Measurements from ENCODE around the gene LDB3.
"Not testable (repeated sequence)": the region's sequence is repeated elsewhere in the genome, so short reads cannot be mapped to it uniquely, and the experiment has no call there.

Gene LDB3, protein sequence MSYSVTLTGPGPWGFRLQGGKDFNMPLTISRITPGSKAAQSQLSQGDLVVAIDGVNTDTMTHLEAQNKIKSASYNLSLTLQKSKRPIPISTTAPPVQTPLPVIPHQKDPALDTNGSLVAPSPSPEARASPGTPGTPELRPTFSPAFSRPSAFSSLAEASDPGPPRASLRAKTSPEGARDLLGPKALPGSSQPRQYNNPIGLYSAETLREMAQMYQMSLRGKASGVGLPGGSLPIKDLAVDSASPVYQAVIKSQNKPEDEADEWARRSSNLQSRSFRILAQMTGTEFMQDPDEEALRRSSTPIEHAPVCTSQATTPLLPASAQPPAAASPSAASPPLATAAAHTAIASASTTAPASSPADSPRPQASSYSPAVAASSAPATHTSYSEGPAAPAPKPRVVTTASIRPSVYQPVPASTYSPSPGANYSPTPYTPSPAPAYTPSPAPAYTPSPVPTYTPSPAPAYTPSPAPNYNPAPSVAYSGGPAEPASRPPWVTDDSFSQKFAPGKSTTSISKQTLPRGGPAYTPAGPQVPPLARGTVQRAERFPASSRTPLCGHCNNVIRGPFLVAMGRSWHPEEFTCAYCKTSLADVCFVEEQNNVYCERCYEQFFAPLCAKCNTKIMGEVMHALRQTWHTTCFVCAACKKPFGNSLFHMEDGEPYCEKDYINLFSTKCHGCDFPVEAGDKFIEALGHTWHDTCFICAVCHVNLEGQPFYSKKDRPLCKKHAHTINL

DNA sequence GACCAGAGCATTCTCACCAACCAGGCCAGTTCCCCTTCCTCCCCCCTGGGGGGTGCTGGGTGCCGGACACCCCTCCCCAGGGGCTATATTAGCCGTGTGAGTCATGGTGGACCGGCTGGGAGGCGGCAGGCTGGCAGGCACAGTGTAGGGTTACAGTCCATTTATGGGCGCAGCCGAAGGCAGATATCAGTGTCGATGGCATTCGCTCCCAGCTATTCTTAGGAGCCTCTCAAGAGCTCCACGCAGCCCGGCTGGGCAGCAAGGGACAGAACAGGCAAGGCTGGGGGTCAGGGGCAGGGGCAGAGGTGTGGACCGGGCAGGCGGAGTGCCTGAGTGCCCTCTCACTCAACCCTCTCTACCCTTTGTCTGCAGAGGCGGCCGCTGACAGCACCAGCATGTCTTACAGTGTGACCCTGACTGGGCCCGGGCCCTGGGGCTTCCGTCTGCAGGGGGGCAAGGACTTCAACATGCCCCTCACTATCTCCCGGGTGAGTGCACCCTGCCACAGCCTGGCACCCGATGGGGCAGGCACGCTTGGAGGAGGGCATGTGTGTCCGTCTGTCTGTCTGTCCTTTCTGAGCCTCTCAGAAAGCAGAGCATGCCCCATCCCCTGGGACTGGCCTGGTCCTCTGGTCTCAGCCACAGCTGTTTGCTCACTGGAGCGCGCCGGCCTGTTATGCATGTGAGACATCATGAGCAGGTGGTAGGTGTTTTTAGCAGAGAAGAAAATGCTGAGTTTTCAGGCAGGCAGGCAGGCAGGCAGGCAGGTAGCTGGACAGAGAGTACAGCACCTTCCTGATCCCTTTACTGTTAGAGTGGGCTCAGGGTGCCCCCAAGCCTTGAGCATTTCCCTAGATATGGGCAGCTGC is at the start of gene LDB3:
LDB3 (plus strand) TSS at position 215 of the 869 bp plus-strand sequence; CDS start at position 396, 181 bp downstream.
- DNase-seq (ENCODE audit: low spot score) = no peak

DNA sequence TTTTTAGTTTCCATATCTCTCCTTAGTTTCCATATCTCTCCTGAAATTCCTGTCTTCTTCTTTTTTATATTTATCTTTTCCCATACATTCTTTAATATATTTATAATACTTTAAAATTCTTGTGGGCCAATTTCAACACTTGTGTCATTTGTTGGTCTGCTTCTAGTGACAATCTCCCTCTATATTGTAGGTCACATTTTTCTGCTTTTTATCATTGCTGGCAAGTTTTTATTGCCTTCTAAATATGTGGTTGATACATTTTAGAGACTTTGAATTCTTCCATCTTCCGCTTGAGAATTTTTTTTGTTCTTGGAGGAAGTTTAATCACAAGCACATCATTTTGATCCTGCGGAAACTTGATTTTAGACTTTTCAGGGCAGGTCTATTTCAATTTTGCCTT is 40.0 kb upstream of the LDB3 start:
- no peak for DNase-seq (ENCODE audit: low spot score)

DNA sequence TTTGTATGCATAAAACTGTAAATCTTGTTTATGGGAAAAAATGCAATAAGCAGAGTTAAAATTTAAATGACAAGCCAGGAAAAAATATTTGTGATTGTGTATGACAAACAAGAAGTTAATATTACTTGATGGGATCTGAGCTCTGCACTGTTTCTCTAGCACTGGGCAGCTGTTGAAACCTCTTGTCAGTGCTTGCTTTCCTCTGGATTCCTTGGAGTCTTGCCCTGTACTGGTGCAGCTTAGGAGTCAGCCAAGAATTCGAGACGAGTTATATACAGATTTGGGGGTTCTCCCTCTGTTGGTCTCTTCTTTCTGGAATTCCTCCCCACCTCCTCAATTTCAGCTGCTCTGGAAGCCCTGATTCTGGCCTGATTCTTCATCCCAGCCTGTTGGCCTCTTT is 38.2 kb upstream of the LDB3 start:
- no peak for DNase-seq (ENCODE audit: low spot score)

DNA sequence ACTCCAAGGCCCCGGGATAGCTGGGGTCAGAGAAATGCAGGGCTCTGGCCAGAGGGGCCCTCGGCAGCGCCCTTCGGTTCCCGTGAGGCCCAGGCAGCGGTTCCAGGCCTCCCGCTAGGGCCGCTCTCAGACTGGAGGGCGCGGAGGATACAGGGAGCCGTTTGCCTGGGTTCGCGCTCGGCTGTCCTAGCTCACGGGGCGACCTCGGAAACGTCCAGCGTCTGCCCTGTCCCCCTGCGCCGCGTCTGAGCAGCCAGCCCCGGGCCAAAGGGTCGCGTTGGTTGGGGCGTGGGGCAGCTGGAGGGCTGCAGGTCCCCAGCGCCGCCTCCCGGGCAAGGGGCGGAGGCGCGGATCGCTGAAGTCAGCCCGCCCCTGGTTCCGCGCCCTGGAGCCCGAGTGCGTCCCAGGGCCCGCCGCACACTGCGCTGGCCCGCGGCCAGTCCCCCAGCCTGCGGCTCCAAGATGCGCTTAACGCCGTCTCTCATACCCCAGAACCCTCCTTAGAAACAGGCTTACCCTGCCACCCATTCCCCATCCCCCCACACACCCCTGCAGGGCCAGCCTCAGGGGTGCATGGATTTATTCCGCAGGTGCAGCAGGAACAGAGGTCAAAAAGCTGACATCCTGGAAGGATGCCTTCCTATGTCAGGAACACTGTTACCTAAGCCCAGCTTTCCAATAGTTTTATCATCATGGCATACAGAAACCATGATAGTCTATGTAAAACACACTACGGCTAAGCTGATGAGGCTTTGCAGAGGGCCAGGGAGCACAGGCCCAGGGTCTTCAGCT is 36.1 kb upstream of the LDB3 start:
- DNase-seq (ENCODE audit: low spot score) = peak; percentile 78

DNA sequence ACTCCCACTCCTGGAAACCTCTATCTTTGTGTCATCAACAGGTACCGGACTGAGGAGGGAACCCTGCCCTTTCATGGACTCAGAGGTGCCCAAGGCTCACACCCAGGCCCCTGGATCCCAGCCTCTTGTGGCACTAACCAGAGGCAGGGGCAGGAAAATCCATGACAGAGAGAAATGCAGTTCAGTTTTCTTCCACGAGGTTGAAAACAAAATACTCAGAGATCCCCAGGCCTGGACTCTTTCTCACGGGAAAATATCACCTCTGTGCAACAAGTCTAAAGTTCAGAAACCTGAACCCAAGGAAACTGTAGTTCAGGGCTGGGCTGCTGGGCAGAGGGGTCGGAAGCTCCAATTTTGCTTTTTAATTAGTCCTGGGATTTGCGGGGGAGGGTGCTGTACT is 35.4 kb upstream of the LDB3 start:
- DNase-seq (ENCODE audit: low spot score) = no peak

DNA sequence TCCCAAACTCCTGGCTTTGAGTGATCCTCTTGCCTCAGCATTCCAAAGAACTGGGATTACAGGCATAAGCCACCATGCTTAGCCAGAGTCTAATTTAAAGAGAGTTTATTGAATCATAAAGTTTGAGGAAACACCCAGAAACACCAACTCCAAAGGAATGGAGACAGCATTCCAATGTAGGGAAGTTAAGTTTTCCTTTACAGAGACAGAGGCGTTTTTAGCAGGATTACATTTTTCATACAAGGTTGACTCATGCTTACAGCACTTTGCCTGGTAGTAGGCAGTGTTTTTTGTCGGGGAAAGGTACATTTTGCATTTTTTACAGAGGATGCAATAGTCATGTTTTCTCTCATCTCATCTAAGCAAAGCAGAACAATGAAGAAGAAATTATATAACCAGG is 32.9 kb upstream of the LDB3 start:
- no peak for DNase-seq (ENCODE audit: low spot score)

DNA sequence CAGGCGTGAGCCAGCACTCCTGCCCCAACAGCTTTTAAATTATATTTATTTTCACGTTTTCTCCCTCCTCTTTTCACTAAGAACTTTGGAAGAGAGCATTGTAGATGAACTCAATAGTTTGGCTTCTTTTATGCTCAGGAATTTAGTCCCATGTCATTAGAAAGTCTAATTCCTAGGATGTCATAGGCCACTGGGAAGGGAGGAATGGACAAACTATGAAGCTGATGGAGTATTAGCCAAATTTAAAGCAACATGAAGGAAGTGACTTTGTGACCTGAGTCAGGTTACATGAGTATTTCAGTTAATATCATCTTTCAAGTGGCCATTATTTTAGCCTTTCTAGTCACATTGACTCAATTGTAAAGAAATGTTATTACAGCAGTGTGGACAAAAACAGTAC is 32.0 kb upstream of the LDB3 start:
- no peak for DNase-seq (ENCODE audit: low spot score)

DNA sequence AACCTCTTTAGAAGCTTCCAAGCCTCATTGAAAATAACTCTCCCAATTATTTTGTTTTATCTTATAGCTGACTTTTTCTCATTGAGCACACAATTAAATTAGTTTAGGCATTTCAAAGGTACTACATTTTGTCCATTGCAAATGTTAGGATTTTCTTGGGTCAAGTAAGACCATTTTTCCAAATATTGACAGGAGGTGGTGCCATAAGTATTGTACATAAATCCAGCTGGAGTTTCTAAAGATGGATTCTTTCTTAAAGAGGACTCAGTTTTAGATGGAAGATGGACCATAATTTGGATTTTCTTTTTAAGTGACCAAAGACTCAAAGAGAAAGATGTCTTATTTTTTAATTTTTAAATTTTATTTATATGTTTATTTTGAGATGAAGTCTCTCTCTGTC is 26.3 kb upstream of the LDB3 start:
- DNase-seq (ENCODE audit: low spot score) = no peak

DNA sequence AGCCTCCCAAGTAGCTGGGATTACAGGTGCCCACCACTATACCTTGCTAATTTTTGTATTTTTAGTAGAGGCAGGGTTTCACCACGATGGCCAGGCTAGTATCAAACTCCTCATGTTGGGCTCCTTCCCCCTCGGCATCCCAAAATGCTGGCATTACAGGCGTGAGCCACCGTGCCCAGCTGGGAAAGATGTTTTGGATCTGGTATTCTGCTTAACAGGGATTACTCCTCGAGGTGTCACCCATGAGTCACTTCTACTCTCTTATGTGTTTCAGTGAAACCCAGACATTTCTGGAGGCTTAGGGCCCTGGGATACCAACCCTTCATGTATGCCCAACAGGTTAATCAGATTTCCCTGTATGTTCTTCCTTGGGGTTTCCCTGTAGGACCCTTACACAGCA is 25.8 kb upstream of the LDB3 start:
- DNase-seq (ENCODE audit: low spot score) = no peak

DNA sequence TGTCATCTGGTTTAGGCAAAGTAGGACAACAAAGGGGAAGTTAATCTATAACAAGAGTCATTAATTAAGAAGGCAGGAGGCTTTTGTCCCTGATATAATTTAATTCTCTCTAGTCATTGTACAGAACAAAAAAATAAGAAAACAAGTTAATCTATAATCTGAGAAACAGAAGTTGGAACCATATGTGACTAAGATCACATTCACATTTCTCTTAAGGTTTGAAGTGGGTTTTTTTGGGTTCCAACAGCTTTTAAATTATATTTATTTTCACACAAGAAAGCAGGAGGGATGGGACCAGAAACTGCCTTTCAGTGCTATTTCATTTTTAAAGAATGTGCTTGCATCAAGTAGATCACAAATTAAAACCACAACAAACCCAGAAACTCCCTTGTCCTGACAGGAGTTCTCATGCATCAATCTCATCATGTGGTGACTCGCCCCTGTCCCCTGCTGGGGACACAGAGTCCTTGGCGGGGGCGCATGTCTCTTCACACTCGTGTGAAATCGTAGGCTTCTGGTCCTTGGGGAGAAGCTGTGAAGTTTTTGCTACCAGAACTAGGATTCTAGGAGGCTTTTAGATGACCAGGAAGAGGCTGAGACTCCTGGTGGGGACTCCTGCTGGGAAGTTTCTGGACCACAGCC is 24.0 kb upstream of the LDB3 start:
- no peak for DNase-seq (ENCODE audit: low spot score)

DNA sequence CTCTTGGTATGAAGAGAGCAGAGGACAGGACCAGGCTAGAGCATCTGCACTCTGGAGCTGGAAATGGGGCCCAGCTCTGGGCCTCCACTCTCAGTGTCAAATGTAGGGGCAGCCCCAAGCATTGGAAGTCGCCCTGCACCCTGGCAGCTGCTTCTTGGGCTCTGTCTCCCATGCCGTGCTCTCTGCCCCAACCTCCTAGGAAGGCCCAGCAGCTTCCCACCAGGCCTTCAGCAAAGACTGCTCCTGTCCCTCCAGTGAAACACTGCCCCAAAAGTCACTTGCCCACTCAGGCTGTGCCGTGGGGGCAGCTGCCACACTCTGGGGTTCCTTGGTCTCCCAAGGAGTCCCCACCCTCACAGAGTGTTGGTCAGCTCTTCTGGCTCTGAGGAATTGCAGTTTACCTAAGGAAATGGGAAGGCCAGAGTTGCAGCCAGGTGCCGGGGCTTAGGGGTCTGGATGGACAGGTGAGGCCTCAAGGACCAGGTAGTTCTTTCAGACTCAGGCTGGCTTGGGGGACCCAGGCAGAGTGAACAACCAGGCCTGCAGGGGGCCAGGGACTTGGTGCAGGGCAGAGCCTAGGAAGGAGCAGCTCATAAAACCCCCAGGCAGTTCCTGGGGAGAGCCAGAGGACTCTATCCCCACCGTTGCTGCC is 23.4 kb upstream of the LDB3 start:
- no peak for DNase-seq (ENCODE audit: low spot score)

DNA sequence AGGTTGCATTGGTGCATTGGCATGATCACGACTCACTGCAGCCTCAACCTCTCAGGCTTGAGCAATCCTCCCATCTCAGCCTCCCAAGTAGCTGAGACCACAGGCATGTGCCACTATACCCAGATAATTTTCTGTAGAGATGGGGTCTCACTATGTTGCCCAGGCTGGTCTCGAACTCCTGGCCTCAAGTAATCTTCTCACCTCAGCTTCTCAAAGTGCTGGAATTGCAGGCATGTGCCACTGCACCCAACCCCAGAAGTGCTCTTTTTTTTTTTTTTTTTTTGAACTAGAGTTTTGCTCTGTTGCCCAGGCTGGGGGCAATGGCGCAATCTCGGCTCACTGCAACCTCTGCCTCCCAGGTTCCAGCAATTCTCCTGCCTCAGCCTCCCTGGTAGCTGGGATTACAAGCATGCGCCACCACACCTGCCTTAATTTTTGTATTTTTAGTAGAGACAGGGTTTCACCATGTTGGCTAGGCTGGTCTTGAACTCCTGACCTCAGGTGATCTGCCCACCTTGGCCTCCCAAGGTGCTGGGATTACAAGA is 22.6 kb upstream of the LDB3 start:
- DNase-seq (ENCODE audit: low spot score) = not testable (repeated sequence)

DNA sequence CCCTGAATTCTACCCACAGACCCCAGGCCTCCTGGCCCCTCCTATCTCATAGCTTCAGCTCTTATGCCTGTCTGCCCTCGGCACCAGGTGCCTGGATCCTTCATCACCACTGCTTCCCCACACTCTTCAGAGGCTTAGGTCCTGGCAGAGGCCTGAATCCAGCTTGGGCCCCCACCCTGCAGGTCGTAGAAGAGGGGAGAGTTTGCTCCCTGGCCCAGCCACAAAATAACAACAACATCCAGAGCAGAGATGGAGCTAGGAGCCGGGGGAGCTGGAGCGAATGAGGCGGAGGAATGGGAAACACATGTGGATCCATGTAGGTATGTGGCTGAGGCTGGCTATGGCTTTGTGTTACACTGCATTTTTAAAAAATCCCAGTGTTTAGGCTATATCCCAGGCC is 21.8 kb upstream of the LDB3 start:
- DNase-seq (ENCODE audit: low spot score) = no peak

DNA sequence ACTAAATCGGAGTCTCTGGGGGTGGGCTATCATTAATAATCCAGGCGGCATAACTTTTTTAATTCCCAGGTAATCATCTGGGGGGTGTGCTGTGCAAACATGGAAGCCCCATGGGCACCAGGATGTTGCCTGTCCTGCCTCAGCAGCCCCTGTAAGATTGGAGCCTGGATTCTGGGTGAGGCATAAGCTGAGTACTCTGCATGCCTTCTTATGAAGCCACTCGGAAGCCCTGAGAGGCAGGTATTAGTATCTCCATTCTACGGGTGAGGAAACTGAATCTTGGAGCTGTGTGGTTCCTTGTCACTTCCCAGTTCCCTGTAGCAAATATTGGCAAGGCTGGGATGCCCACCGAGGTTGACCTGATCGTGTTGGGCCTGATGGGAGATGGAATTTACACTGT is 21.4 kb upstream of the LDB3 start:
- no peak for DNase-seq (ENCODE audit: low spot score)

DNA sequence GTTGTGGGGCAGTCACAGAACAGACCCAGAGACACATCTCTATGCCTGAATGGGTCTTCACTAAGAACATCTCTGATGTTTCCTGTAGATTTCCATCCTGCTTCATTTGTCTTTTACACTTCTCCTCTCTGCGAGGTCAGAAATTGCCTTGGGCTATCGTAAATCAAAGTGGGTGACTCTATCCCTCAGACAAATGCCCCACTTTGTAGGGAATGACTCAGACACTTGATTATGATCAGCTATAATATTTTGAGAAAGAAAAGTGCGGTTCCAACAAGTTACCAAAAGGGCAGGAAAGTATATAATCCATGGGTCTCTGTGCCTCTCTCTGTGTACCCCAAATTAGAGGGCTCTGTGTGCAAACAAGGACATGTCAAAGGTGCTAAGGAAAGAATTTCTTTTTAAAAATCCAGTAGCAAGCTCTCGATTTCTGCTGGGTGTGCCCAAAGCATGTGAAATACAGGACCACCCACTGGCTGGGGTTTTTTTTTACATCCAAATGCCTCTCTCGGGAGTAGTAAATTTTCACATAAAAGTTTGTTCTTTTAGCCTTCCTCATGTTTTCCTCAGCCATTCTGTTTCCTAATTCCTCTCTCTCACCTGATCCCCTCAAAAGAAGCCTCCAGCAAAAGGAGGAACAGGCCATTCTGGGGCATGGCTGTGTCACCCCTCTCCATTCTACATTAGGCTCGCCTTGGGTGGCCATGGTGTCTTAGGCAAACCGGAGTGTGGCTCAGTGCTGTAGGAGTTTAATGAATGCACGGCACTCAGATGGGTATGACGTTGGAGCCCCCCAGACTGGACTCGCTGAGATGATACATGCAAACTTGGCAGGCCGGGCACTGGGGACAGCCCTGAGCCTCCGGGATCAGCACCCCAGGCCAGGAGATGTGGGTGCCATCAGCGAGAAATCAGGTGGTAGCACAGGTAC is 20.3 kb upstream of the LDB3 start:
- DNase-seq (ENCODE audit: low spot score) = no peak

DNA sequence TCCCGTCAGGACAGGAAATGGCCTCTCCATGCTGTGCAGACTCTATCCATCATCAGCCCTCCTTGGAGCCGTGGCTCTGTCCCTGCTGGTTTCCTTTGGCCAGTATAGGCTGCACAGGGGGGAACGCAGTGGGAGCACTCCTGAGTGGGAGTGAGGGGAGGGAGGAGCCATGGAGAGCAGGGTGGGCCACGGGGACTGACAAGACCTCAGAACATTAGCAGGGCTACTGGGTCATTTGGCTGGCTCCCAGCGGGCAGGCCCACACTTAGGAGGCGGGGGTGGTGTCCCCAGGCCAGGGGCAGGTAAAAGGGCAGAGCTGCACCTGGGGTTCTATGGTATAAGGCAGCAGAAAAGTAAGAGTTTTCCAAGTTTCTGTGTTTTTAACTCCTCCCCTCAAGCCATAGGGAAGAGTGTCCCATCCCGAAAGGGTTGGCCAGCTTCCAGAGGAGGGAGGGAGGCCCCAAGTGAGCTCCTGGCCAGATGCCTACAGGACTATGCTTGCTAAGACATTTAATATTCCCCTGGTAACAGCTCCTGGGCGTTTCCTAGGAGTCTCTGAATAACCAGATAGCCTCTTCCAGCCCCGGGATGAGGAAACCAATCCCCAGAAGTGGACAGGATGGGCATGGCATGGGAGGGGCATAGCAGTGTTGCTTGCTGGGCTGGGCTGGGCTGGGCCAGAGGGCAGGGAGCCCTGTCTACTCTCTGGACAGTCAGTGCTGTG is 19.4 kb upstream of the LDB3 start:
- DNase-seq (ENCODE audit: low spot score) = no peak

DNA sequence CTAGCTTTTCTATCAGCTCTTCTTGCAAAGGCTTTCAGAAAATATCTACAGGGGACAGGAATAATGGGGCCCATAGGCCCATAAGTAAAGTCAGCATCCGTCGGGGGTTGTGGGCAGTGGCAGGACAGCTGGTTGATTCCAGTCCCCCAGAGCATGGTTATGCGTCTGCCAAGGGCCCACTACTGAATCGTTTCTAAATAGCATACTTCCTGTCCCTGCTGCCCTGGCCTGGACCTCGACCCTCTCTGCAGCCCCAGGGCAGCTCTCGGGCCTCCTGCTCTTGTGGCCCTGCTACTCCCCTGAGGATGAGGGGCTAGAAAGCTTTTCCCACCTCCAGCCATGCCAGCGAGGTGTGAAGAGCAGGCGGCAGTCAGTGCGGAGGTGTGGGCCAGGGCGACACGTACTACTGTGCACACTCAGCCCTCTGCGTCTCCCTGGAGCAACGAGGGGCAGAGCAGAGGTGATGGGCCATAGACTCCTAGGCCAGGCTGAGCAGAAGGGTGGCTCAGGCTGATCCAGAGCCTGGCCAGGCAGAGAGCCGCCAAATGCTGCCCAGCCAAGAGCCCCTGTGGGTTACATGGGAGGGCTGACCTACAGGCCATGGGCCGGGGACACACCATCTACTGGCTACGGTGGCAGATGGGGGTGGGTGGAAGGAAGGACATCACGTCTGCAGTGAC is 18.7 kb upstream of the LDB3 start:
- no peak for DNase-seq (ENCODE audit: low spot score)

DNA sequence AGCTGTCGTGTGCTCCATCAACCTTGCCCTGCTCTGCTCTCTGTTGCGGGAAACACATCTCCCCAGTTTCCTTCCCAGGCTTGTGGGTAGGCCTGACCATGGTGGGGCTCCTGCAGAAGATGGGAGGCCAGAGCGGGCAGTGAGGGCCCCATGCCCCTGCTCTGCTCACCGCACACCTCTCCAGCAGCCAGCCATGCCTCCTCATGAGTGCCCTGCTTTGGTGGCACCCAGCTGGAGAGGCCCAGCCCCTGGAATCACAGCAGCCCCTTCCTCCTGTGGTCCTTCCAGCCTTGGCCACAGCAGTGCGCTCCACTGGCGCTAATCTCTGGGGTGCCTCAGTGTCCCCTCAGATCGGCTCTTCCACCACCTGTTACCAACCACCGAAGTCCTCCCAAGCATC is 18.2 kb upstream of the LDB3 start:
- no peak for DNase-seq (ENCODE audit: low spot score)
